Right hindlimb (tissue), 1 donor: ENCODE results near the gene IFT81.
A peak's percentile ranks its signal among the peaks of the same experiment; 100 is the strongest.
"Not testable (repeated sequence)": the region's sequence is repeated elsewhere in the genome, so short reads cannot be mapped to it uniquely, and the experiment has no call there.

Experiments
- DNase-seq: peaks from one replicate; pipeline ENCODE4 v3.0.0-alpha.2; 2018

IFT81 gene

DNA sequence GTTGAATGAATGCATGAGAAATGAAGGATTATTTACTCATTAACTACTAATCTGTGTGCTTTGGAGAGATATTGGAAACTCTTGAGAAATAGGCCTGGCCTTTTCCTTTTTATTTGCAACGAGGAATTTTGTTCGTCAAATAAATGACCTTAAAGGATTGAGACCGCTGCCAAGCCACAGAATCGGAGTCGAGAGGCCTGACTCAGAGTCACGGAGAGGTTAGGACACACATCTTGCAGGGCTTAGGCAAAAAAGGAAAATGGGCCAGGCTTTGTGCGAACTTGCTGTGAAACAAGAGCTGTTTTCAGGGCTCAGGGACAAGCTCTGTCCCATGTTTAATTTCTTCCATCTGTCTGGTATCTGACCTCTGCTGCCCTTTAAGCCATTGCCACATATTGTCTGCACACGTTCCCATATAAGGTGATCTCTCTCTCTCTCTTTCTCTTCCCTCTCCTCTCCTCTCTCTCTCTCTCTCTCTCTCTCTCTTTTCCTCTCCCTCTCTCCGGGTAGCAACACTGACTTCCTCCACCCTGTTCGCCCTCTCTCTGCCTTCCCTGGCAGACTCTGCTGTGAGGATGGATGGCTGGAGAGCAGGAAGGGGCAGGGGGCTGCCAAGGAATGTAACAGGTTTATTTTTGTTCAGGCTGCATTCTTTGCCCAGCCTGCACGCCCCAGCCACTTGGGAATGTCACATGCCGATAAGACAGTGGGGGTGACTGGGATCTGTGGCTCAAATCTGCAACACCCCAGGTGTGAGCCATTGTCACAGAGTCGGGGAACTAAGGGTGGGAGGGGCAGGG is 14.9 kb upstream of the IFT81 start:
- peak; percentile 83 for DNase-seq

- DNase-seq: no peak
Observed at GRCh38 chr12:110109837-110110535, 14.2 kb upstream of the IFT81 start.

DNA sequence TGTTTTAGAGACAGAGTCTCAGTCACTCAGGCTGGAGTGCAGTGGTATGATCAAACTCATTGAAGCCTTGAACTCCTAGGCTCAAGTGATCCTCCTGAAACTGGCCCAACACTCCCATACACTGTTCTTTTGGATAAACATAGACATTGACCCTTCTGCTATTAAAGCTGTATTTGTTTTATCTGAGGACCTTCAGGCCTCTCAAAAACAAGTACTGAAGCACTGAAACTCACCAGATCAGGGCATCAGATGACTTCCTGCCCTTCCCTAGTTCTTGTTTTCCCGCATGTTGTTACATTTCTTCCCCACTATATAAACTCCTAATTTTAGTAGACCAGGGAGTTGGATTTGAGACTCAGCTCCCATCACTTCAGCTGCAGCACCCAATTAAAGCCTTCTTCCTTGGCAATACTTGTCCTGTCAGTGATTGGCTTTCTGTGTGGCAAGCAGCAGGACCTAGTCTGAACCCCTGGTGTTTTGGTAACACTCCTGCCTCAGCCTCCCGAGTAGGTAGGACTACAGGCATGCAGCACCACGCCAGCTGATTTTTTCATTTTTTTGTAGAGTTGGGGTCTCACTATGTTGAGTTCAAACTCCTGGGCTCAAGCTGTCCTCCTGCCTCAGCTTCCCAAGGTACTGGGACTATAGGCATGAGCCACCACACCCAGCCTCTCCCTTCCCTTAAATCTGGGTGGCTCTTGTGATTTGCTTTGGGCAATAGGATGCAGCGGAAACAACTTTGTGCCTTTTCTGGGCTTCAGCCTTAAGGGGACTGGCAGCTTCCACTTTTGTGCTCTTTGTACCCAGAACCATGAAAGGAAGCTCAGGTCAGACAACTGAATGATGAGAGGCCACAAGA is 12.5 kb upstream of the IFT81 start:
- no peak for DNase-seq

- no peak for DNase-seq
Observed at GRCh38 chr12:110112335-110112660, 11.9 kb upstream of the IFT81 start.

- peak; percentile 44 for DNase-seq
Observed at GRCh38 chr12:110114528-110114937, 9.6 kb upstream of the IFT81 start.

GRCh38 chr12:110115675-110116074 is 8.5 kb upstream of the IFT81 start:
- DNase-seq: no peak

DNA sequence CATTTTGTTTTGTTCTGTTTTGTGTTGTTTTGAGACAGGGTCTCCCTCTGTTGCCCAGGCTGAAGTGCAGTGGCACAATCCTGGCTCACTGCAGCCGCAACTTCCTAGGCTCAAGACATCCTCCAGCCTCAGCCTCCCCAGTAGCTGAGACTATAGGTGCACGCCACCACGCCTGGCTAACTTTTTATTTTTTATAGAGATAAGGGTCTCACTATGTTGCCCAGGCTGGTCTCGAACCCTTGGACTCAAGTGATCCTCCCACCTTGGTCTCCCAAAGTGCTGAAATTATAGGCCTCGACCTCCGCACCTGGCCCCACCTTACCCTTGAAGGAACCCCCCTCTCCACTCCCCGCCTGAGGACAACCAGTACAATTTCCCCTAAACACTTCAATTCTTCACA is 7.5 kb upstream of the IFT81 start:
- no peak for DNase-seq

DNA sequence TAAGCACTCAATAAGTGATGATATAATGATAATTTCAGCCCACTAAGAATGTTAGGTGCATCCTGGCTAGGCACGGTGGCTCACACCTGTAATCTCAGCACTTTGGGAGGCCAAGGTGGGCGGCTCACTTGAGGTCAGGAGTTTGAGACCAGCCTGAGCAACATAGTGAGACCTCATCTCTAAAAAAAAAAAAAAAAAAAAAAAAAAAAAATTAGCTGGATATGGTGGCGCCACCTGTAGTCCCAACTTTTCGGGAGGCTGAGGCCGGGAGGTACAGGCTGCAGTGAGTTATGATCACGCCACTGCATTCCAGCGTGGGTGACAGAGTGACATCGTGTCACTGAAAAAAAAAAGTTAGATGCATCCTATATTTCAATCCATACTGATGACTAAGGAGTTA is 6.9 kb upstream of the IFT81 start:
- DNase-seq: not testable (repeated sequence)

- DNase-seq: no peak
Observed at GRCh38 chr12:110117956-110118685, 6.0 kb upstream of the IFT81 start.

GRCh38 chr12:110122929-110123328 is 1.2 kb upstream of the IFT81 start:
- DNase-seq: no peak

- DNase-seq: no peak
Observed at GRCh38 chr12:110123919-110124268, 263 bp upstream of the IFT81 start.

DNA sequence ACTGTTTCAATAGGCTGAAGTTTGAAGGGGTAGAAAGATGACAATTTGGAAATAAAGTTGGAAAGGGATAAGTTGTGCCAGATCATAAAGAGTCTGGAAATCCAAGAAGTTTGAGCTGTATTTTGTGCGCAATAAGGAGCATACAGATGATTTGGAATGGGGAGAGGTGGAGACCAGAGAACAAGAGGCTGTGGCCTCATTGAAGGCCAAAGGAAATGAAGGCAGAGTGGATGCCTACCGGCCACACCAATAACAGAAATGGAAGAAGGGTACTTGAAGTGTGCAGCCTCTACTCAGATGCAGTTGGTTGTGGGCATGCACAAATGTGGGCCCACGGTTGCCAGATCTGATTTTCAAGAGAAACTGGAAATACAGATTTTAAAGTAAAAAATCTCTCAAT is 2.4 kb downstream of the IFT81 start:
- no peak for DNase-seq

GRCh38 chr12:110134691-110135411 is 10.7 kb downstream of the IFT81 start:
- no peak for DNase-seq

GRCh38 chr12:110135806-110136205 is 11.6 kb downstream of the IFT81 start:
- DNase-seq: no peak

GRCh38 chr12:110137786-110138185 is 13.6 kb downstream of the IFT81 start:
- no peak for DNase-seq

GRCh38 chr12:110141389-110141788 is 17.2 kb downstream of the IFT81 start:
- DNase-seq: peak; percentile 45

DNA sequence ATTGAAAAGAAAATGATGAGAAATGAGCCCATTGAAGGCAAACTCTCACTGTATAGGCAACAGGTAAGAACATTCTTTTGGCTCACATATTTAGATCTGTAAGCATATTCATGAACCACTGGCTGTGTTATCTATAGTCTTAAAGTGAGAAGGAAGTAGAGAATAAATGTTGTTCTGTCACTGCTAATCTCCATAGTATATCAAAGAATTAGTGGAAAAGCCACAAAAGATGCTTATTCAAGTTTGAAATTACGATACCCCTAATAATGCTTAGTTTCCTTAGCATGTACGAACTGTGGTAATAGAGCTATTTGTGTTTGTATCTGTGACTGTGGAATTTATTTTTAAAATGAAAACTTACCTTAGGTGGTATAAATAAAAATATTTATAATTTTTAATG is 22.8 kb downstream of the IFT81 start:
- no peak for DNase-seq

GRCh38 chr12:110149086-110149660 is 25.0 kb downstream of the IFT81 start:
- no peak for DNase-seq

DNA sequence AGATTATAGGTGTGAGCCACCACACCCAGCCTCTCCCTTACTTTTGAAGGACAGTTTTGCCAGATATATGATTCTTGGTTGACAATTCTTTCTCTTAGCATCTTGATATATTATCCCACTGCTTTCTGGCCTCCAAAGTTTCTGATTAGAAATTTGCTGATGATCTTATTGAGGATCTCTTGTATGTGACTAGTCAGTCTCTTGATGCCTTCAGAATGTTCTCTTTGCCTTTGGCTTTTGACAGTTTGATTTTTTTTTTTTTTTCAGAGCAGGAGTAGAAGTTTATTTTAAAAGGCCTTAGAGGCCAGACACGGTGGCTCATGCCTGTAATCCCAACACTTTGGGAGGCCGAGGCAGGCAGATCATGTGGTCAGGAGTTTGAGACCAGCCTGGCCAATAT is 32.6 kb downstream of the IFT81 start:
- no peak for DNase-seq

DNA sequence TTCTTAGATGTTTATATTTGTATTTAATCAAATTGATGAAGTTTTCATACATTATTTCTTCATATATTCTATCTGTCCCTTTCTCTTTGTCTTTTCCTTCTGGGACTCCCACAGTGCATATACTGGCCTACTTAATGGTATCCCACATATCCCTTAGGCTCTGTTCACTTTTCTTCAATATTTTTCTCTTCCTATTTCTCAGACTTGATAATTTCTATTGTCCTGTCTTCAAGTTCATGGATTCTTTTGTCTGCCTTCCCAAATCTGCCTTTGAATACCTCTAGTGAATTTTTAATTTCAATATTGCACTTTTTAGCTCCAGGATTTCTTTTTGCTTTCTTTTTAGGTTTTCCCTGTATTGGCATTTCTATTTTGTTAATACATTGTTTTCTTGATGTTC is 33.4 kb downstream of the IFT81 start:
- DNase-seq: no peak

DNA sequence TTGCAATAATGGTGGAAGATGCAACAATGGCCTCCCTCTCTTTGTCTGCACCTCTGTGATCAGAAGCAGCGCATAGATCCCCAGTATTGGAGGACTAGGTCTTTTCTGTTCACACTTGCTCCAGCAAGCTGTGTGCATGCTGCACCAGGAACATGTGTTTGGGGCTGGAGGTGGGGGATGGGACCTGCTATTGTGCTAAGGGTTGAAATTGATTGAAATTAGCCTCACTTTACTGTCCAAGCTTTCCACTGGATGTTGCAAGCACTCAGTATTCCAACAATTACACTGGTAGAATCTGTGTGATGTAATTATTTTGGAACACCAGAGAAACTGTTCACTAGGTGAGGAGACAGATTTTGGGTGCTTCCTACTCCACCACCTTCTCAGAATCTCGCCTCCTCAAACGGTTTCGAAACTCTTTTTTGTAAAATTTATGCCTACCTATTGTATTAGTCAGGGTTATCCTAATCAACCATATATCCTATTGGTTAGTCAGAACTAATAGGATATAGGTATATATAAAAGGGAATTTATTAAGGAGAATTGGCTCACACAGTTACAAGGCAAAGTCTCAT is 35.6 kb downstream of the IFT81 start:
- DNase-seq: no peak
